H1 (cell line): Measurements from ENCODE around the gene FIG4.

ENCODE experiments used
- ATF2 ChIP-seq: IDR thresholded peaks from 2 replicates; pipeline ENCODE4 v1.6.1; 2012; ENCODE audit warnings: low read length, inconsistent platforms
- CTCF ChIP-seq, 3 experiments: IDR thresholded peaks; 1 replicate in 2 of 3; 2 replicates in 1 of 3; pipeline versions ENCODE4 v1.5.1 to v1.6.1; 2011; ENCODE audit warnings: low read length in 3 of 3, mild to moderate bottlenecking in 3 of 3, inconsistent platforms in 2 of 3, low read depth in 1 of 3, moderate library complexity in 1 of 3; ENCODE audit not compliant: insufficient read depth in 1 of 3; ENCODE audit errors: control extremely low read depth in 1 of 3
- FOSL1 ChIP-seq: IDR thresholded peaks from 2 replicates; pipeline ENCODE4 v1.6.1; 2011; ENCODE audit warnings: mild to moderate bottlenecking, low read depth, low read length, moderate library complexity; ENCODE audit not compliant: insufficient read depth
- HDAC2 ChIP-seq, 2 experiments: fragments of 300-600 bp in 1 of 2; sonication (generic) in 1 of 2; IDR thresholded peaks; 2 replicates each; pipeline ENCODE4 v1.6.1; 2011 to 2012; ENCODE audit warnings: low read depth in 2 of 2, low read length in 2 of 2, mild to moderate bottlenecking in 2 of 2, moderate library complexity in 2 of 2, borderline replicate concordance in 1 of 2, inconsistent platforms in 1 of 2
- MAFK ChIP-seq: IDR thresholded peaks from 2 replicates; pipeline ENCODE4 v1.6.1; 2012; ENCODE audit warnings: low read depth, mild to moderate bottlenecking, improper control_type of control experiment, low read length
- POLR2AphosphoS5 ChIP-seq: IDR thresholded peaks from 2 replicates; pipeline ENCODE4 v1.6.1; 2011; ENCODE audit warnings: low read depth, low read length

- no peak for TF ChIP-seq CTCF (IDR thresholded peaks at IDR 0.05; ENCODE audit: control extremely low read depth in 1 of 3, insufficient read depth in 1 of 3, low read depth in 1 of 3, low read length in 3 of 3)
- no peak for TF ChIP-seq FOSL1
- TF ChIP-seq MAFK = no peak
- no peak for TF ChIP-seq POLR2AphosphoS5
- no peak for TF ChIP-seq HDAC2 (IDR thresholded peaks at IDR 0.05; ENCODE audit: borderline replicate concordance in 1 of 2, low read depth in 2 of 2, low read length in 2 of 2)
- no peak for TF ChIP-seq ATF2
Observed at GRCh38 chr6:109743739-109744138, 52.6 kb downstream of the FIG4 start.
